Muscle of arm (tissue), 14 donors: ENCODE data around the gene NRIP3. TPM values are rescaled to one million over a fixed set of nuclear protein-coding genes. Genes with fewer than 3 reads are reported as not detected.
A peak's percentile ranks its signal among the peaks of the same experiment; 100 is the strongest.

Experiments
- DNase-seq: peaks from one replicate; pipeline ENCODE4 v3.0.0-alpha.2; 2013
- long read RNA-seq, 11 donors: transcript quantifications; one replicate each; lab custom pipeline, GENCODE V29; 2026
- polyA plus RNA-seq, 12 donors: library from polyadenylated mRNA; unstranded; fragments of 120-200 nt; gene quantifications; one replicate each; pipeline ENCODE4 v1.2.1, GENCODE V29; 2013; ENCODE audit not compliant: insufficient read length in 12 of 12

Gene NRIP3
- polyA plus RNA-seq: 1 to 10 TPM in 5 of 12 donors, under 1 TPM in 5, not detected in 2; 0.76 to 1.4 (median 0.99) TPM
- long read RNA-seq, donor 1: 0 reads
- long read RNA-seq, donor 2: 0 reads
- long read RNA-seq, donor 3, partial matches to known transcripts: 0 of 2 reads
- long read RNA-seq, donor 3, other reads (novel, unspliced or antisense): 0 of 2 reads
- long read RNA-seq, donor 4: 0 reads
- long read RNA-seq, donor 5: 0 reads
- long read RNA-seq, donor 6: 0 reads
- long read RNA-seq, donor 7: 0 reads
- long read RNA-seq, donor 8: 0 reads
- long read RNA-seq, donor 9: 0 reads
- long read RNA-seq, donor 10: 0 reads
- long read RNA-seq, donor 11: 0 reads

DNA sequence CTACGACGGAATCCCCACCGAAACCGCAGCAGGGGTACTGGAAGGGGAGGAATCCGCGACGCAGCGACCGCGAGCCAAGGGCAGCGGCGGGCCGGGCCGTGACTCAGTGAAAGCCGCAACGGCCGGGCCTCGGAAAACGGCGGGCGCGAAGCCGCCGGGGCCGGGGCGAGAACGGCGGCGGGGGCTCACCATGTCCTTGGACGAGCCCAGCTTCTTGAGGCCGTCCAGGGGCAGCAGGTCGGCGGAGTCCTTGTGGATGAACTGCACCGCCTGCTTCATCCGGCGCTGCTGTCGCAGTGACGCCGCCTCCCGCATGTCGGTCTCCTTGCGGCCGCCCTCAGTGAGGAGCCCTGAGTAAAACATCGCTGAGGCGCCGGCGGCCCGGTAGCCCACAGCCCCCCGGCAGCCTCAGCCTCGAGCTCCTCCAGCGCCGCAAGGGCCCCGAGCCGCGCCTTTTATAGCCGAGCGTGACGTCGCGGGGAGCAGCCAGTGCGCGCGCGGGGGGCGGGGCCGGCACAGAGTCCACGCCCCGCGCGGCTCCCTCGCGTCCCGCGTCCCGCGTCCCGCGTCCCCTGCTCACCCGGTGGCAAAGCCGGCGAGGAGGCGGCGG is at the start of gene NRIP3:
NRIP3 (minus strand) TSS at position 429 of the 610 bp plus-strand sequence; CDS start at position 363, 66 bp downstream.
- DNase-seq: peak; percentile 43

- no peak for DNase-seq
Measured at GRCh38 chr11:9052316-9052715, 48.5 kb upstream of the NRIP3 start.

- peak; percentile 35 for DNase-seq
Measured at GRCh38 chr11:9049959-9050358, 46.2 kb upstream of the NRIP3 start.

DNA sequence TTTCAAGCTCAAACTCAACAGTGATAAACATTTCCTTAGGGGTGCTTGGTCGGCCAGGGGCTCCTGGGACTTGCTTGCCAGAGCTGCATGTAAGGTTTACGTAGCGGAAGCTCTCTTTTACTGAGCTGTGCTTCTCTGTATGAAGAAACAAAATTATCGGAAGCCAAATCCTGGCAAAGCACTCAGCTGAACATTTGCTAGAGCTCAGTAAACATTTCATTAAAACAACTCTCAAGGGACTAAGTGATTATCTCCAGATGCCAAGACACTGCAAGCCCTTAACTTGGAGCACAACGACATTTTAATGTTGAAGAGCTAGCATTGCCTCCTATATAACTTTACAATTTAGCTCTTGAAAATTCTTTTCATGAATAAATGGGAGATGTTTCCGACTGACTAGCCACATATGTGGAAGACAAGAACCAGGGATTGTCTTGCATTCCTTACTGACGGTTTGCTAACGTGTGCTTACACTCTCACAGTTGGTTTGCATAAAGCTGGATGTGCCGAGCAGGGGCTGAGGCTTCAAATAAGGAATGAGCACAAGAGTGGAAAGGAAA is 44.2 kb upstream of the NRIP3 start:
- peak; percentile 78 for DNase-seq

GRCh38 chr11:9046481-9046880 is 42.7 kb upstream of the NRIP3 start:
- DNase-seq: peak; percentile 76

DNA sequence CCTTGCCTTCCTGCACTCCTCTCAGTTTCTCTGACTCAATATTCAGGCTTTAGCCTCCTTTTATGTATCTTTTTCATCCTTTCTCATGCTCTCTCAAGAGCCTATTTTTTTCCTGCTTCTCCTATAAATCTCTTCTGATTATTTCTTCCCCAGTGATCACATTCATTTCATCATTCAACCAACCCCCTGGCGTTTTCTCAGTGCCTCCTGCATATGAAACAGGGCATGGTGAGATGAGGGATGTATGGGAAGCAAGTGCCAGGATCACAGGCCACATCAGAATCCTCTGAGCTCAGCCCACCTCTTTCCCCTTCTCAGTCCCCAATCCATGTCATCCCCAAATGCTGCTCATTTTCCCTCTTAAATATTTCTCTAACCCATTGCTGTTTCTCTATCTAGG is 38.7 kb upstream of the NRIP3 start:
- DNase-seq: no peak

DNA sequence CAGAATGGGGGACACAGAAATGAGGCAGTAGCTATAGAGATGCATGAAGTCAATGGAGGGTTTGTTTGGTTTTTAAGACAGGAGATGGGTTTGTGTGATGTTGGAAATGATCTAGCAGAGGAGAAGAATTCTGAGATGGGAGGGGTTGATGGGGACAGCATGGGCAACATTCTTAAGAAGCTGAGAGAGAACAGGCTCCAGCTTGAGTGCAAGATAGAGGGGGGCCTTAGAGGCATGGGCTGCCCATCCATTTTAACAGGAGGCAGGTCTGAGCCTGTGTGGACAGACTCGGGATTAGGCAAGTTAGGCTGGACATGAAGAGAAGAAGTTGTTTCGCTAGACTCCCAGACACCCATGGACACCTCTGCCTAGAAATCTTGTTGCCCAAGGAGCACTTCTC is 37.9 kb upstream of the NRIP3 start:
- no peak for DNase-seq

DNA sequence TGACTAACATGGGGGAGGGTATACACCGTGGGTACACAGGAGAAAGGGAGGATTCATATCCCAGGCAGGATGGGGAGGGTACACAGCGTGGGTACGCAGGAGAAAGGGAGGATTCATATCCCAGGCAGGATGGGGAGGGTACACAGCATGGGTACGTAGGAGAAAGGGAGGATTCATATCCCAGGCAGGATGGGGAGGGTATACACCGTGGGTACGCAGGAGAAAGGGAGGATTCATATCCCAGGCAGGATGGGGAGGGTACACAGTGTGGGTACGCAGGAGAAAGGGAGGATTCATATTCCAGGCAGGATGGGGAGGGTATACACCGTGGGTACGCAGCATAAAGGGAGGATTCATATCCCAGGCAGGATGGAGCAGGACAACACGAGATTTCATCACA is 36.6 kb upstream of the NRIP3 start:
- DNase-seq: no peak

DNA sequence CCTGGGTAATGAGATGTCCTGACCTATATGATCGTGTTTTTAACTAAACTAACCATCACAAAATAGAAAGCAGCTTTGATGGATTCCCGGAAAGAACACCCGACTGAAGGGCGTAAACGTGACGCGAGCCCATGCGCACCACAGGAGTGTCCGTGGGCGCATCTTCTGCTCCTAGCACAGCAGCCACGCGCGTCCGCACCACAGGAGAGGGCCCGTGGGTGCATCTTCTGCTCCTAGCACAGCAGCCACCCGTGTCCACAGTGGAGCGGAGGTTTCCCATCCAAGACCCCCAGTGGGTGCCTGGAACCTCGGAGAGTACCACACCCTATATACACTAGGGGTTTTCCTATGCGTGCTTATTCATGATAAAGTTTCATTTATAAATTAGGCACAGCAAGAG is 36.1 kb upstream of the NRIP3 start:
- no peak for DNase-seq

DNA sequence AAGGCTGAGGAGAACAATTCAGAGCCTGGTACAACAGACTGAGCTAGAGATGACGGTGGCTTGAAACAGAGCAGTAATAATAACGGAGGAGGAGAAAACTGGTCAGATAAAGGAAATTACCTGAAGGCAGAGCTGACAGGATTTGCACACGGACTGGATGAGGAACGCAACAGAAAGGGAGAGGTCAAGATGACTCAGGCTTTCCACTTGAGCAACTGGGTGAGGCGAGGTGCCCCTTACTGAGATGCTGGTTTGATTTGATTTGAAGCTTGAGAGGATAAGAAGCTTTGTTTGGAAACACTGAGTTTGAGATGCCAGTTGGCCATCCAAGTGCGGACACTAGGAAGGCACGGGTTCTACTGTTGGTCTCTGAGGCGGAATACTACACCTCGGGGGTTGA is 35.4 kb upstream of the NRIP3 start:
- no peak for DNase-seq

DNA sequence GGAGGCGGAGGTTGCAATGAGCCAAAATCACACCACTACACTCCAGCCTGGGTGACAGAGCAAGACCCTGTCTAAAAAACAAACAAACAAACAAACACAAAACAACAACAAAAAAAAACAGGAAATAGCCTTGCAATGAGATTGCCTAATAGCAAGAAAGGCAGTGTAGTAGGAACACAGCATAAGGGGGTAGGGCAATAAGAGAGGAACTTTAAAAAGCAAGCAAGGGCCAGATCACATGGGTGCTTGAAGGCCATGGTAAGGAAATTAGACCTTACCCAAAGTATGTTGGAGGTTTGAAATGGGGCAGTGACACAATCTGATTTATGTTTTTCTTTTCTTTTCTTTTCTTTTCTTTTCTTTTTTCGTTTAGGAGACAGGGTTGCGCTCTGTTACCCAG is 34.7 kb upstream of the NRIP3 start:
- no peak for DNase-seq

GRCh38 chr11:9037963-9038362 is 34.2 kb upstream of the NRIP3 start:
- DNase-seq: no peak

DNA sequence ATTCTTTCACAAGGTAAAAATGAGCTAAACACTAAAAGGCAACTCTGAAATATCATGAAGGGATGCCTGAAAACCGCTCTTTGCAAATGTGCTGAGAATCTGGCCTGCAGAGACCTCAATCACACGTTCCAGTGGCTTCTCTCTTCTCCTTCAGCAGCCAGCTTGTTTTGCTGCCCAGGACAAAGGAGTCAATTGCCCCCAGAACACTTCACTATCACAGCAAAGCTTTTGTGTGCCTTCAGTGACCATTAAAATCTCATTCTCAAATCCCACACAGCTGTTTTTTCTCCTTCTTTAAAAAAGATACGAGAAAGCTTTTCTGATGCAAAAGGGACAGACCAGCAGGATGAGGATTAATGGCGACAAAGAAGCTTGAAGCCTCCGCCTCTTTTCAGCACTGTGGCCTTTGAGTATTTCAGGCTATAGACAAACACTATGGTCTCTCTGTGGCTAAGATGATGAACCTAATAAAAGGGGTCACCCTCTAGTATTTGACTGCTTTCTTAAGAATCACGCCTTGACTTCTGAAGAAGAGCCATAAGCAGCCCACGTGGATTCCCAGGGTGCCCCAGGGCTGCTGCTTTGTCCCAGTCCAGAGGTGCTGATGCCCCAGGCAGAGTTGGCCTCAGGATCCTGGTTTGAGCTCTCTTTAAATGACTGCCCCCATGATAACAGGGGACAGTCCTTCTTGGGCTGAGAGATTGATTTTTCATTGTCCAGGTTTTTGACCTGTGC is 33.4 kb upstream of the NRIP3 start:
- no peak for DNase-seq

GRCh38 chr11:9030601-9031000 is 26.8 kb upstream of the NRIP3 start:
- DNase-seq: no peak

- DNase-seq: no peak
Measured at GRCh38 chr11:9029422-9029821, 25.6 kb upstream of the NRIP3 start.

DNA sequence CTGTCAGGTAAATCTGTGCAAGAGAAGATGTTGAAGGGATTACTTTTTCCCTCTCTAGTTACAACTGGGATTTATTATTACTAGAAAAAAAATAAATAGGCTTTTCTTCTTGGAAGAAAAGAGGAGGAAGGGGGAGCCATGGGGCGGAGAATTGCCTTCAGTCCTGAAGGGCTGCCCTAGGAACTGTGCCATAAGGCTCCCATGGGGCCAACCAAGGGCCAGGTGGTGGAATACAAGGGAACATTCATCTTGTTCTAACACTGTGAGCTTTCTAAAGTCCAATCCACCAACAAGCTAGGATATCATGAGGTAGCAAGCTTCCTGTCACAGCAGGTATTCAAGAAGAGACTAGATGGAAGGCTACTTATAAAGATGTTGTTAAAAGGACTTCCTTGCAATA is 24.8 kb upstream of the NRIP3 start:
- no peak for DNase-seq

DNA sequence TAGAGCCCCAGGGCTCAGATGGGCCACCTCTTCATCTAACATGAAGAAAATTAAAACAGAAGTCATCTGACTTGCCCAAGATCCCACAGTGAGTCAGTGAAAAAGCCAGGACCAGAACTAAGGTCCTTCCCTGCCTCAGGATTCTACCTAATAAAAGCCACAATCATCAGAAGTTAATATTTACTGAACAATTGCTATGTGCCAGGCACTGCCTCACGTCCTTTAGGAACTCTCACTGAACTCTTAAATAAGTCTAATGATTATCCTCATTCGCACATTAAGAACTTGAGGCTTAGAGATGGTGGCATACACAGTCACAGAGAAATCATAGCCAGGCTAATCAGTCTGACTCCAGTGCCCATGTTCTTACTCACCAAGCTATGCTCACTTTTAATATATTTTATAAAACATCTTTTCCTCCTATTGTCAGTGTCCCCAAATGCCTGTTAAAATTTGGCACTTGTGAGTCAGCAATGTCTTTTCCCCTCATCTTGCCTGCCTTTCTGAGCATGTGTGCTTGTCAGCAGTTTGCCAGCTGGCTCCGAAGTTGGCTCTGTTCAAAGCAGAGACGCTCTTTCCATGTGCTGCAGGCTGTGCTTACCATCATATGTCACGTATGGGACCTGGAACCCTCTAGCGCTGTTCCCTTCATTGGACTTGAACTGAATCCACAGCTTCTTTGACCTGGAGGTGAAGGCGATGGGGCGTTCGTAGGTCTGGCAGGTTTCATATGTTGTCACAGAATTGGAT is 21.5 kb upstream of the NRIP3 start:
- peak; percentile 61 for DNase-seq

GRCh38 chr11:9022961-9023680 is 19.3 kb upstream of the NRIP3 start:
- DNase-seq: no peak

- no peak for DNase-seq
Measured at GRCh38 chr11:9020916-9021315, 17.1 kb upstream of the NRIP3 start.

GRCh38 chr11:9019861-9020260 is 16.1 kb upstream of the NRIP3 start:
- DNase-seq: no peak

GRCh38 chr11:9017773-9018172 is 14.0 kb upstream of the NRIP3 start:
- DNase-seq: peak; percentile 33
